ENCODE results near the gene TMEM175. TPM values are rescaled to one million over a fixed set of nuclear protein-coding genes. Genes with fewer than 3 reads are reported as not detected.
"Not testable (repeated sequence)": the region's sequence is repeated elsewhere in the genome, so short reads cannot be mapped to it uniquely, and the experiment has no call there.

The TMEM175 gene
- total RNA-seq, 1 donor from 2014 or later, result 16.7 TPM

- no peak for DNase-seq
Observed at GRCh38 chr4:917992-918391, 14.3 kb upstream of the TMEM175 start.

GRCh38 chr4:918591-918990 is 13.7 kb upstream of the TMEM175 start:
- DNase-seq, result not testable (repeated sequence)

DNA sequence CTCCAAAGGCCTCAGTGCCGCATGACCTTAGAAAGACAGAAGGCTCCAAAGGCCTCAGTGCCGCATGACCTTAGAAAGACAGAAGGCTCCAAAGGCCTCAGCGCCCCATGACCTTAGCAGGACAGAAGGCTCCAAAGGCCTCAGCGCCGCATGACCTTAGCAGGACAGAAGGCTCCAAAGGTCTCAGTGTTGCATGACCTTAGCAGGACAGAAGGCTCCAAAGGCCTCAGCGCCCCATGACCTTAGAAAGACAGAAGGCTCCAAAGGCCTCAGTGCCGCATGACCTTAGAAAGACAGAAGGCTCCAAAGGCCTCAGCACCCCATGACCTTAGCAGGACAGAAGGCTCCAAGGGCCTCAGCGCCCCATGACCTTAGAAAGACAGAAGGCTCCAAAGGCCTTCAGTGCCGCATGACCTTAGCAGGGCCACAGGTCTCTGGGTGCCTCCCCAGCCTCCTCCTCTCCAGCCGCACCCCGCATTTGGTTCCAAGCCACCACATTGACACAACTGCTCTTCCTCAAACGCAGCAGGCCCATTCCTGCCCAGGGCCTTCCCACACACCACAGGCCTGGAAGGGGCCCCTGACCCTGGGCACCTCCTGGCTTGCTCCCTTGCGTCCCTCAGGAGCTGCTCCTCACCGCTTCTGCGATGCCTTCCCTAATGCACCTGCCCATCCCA is 13.1 kb upstream of the TMEM175 start:
- DNase-seq, result not testable (repeated sequence)

DNA sequence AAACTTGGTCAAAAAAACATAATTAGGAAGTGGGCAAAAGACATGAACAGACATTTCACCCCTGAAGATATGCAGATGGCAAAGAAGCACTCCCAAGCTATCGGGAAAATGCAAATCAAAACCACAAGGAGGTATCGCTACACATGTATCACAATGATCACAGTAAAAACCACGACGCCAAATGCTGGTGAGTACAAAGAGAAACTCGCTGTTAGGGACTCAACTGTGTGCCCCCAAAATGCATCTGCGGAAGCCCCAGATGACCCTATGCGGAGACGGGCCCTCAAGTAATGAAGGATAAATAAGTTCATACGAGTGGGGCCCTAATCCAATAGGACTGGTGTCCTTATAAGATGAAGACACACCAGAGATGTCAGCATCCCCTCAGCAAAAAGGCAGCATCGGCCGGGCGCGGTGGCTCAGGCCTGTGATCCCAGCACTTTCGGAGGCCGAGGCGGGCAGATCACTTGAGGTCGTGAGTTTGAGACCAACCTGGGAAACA is 10.4 kb upstream of the TMEM175 start:
- DNase-seq, result no peak

DNA sequence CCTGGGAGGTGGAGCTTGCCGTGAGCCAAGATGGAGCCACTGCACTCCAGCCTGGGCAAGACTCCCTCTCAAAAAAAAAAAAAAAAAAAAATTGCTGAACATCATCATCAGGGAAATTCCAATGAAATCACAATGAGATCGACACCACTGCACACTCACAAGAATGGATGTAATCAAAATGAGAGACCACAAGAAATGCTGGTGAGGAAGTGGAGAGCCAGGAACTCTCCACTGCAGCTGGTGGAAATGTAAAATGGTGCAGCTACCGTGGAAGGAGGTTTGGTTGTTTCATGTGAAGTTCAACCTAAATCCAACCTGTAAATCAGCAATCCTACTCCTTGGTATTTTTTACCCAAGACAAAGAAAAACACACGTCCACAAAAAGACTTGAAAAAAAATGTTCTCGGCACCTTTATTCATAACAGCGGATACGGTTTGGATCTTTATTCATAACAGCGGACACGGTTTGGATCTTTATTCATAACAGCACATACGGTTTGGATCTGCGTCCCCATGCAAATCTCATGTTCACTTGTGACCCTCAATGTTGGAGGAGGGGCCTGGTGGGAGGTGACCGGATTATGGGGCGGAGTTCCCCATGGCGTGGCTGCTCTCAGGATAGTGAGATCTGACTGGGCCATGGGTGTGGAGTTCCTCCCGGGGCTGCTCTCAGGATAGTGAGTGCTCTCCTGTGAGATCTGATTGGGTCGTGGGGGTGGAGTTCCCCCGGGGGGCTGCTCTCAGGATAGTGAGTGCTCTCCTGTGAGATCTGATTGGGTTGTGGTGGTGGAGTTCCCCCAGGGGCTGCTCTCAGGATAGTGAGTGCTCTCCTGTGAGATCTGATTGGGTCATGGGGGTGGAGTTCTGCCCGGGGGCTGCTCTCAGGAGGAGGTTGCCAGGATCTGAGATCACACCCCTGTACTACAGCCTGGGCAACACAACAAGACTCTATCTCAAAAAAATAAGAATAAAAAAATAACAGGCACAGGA is 7.9 kb upstream of the TMEM175 start:
- DNase-seq, result no peak

GRCh38 chr4:925171-925570 is 7.1 kb upstream of the TMEM175 start:
- no peak for DNase-seq

DNA sequence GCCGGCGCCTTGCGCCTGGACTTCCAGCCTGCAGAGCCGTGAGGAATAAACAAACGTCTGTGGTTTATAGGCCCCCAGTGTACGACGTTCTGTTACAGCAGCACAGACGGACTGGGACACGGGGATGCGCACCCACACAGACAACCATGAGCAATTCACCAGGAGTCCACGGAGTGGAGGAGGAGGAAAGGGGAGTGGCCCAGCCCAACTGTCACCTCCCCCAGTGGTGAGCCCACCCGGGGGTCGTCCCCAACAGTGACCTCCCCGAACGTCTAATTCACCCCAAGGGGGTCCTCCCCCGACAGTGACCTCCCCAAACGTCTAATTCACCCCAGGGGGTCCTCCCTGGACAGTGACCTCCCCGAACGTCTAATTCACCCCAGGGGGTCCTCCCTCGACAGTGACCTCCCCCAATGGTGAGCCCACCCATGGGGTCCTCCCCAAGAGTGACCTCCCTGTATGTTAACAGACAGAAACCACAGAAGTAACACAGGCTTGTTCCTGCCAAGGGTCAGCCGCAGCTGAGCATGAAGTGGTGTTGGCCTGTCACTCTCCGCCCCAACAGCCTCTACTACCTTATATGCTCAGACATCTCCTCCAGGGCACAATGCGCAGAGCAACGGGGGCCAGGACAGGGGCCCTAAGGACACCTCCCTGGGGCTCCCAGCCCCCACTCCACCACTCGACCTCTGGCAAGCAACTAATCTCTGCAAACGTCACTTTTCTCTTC is 6.3 kb upstream of the TMEM175 start:
- DNase-seq, result no peak

DNA sequence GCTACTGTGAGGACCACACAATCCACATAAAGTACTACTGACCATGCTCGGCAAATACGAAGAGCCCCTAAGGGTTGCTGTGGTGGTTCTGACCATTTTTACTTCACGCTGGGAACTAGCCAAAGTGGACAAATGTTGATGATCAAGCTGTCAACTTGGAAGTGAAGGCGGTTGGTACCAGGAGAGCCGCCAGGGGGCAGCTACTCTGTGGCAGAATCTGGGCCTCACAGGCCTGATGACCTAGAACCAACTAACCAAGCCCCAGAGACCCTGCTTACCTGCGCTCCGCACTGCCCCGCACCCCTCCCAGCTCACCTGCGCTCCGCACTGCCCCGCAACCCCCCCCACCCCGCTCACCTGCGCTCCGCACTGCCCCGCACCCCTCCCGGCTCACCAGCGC is 5.7 kb upstream of the TMEM175 start:
- peak; percentile 33 for DNase-seq

GRCh38 chr4:927566-927965 is 4.7 kb upstream of the TMEM175 start:
- DNase-seq, result not testable (repeated sequence)

GRCh38 chr4:929096-929765 is 3.0 kb upstream of the TMEM175 start:
- DNase-seq, result no peak

- no peak for DNase-seq
Observed at GRCh38 chr4:930028-930551, 2.2 kb upstream of the TMEM175 start.

- DNase-seq, result no peak
Observed at GRCh38 chr4:930827-931193, 1.4 kb upstream of the TMEM175 start.

GRCh38 chr4:931194-931959 is 883 bp upstream of the TMEM175 start:
- no peak for DNase-seq

DNA sequence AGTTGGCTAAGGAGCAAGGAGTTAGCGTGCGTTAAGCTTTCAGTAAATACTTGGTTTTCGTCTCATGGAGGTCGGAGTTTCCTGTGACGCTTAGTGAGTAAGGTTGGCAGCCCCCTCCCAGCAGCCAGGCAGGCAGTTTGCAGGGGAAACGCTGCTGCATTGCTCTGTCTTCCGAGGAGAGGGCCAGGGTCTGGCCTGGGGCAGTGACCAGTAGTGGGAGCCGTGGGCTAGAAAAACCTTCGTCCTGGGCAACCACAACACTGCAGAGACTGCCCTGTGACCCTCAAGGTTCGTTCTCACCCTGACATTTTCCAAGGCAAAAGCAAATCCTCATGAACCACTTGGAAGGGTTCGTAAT is 432 bp downstream of the TMEM175 start:
- no peak for DNase-seq

DNA sequence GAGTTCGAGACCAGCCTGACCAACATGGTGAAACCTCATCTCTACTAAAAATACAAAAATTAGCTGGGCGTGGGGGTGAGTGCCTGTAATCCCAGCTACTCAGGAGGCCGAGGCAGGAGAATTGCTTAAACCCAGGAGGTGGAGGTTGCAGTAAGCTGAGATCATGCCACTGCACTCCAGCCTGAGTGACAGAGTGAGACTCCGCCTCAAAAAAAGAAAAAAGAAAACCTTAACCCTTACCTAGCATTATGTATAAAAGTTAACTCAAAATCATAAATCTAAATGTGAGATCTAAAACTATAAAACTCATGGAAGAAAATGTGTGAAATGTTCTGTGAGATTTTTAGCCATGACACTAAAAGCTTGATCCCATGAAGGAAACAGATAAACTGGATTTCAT is 7.2 kb downstream of the TMEM175 start:
- DNase-seq, result not testable (repeated sequence)

DNA sequence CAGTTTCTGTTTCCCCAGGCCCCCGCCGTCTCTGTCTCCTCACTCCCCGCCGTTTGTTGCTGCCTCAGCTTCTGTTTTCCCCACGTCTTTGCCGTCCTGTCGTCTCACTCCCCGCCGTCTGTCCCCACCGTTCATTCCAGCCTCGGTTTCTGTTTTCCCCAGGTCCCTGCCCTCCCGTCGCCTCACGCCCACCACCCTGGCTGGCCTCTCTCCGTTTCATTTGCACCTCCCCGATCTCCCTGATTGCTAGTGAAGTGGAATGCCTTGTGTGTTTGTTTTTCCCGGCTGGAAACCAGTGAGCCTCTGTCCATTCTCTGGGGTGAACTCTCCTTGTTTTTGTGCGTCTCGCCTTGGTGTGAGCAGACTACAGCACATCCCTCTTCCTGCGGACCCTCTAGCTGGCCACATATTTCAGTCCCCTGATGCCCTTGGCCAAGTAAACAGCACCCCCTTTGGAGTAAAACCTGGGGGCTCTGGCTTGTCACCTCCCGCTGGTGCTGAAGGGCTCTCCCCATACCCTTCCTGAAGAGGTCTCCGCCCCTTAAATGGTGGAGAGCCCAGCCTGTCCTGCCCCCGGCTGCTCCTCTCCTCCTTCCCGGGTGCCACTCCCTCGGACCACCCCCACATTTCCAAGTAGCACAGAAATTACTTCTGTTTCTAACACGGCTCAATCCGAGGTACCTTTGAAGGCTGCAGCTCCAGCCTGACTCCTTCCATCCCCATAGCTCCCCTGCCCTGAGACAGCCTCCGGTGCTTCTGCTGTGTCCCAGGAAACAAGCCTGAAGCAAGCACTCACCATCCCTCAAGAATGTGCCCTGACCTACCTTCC is 13.2 kb downstream of the TMEM175 start:
- no peak for DNase-seq

DNA sequence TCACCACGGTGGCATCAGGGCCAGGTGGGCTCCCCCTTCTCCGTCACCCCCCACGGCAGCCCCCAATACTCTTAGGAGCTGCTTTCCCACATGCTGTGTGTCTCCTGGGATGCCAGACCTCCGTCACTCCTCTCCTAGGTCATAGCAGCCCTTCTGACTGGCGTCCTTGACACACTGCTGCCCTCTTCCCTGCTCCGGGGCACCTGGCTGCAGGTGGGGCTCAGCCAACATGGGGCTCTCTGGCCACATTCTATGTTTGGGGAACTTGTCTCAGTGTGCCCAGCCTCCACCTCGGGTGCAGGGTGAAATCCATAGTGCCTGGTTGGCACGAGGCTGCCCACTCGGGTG is 13.8 kb downstream of the TMEM175 start:
- no peak for DNase-seq

DNA sequence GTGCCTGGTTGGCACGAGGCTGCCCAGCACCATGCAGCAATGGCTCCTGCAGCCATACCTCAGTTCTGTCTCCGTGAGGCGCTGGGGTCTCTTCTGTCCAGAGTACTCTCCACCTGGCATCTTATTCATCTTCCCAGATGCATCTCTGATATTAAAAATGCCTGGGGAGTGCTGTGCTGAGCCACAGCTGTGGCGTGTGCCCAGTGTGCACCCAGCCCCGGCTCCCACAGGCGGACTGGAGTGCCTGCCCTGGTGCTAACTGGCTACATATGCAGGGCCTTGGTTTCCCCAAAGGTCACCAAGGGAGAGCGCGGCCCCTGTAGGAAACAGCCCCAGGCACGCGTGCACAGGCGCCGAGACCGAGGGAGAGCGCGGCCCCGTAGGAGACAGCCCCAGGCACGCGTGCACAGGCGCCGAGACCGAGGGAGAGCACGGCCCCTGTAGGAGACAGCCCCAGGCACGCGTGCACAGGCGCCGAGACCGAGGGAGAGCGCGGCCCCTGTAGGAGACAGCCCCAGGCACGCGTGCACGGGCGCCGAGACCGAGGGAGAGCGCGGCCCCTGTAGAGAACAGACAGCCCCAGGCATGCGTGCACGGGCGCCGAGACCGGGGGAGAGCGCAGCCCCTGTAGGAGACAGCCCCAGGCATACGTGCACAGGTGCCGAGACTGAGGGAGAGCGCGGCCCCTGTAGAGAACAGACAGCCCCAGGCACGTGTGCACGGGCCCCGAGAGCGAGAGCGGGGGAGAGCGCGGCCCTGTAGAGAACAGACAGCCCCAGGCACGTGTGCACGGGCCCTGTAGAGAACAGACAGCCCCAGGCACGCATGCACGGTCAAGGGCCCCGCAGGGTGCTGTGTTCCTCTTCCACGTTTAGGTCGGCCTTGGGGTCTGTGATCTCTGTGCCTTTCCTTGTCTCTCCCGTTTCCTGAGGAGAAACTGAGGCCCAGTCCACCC is 14.5 kb downstream of the TMEM175 start:
- DNase-seq, result no peak

DNA sequence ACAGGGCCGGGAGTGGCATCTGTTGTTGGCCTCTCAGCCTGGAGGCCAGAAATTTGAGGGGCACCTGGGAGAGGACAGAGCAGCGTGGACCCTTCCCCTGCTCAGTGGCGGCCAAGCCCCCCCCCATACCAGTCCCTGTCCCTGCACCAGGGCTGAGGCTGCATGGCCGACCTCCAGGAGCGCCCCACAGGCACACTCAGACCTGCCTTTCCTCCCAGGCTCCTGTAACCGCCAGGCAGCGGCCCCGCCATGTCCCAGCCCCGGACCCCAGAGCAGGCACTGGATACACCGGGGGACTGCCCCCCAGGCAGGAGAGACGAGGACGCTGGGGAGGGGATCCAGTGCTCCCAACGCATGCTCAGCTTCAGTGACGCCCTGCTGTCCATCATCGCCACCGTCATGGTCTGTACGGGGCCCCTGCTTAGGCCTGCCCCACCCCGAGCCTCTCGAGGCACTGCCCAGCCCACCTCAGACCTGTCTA is 15.3 kb downstream of the TMEM175 start:
- DNase-seq, result no peak

Measured in tongue (tissue), 2 donors.